Dendritic cell treated with granulocyte-macrophage colony-stimulating factor and Interleukin-4, amounts not matched to agents 40 ng/mL and 50 ng/mL, for 4 days (primary cell): ENCODE data around the gene PRKAG1.
A peak's percentile ranks its signal among the peaks of the same experiment; 100 is the strongest.

ENCODE experiments used
- H3K27ac Mint-ChIP-seq: one replicate; pipeline ENCODE4 v1.8.0; 2022; ENCODE audit warnings: mild to moderate bottlenecking, mixed read lengths
- H3K27me3 Mint-ChIP-seq: one replicate; pipeline ENCODE4 v1.8.0; 2022; ENCODE audit warnings: mild to moderate bottlenecking, mixed read lengths
- H3K36me3 Mint-ChIP-seq: one replicate; pipeline ENCODE4 v1.8.0; 2022; ENCODE audit warnings: low read depth, mixed read lengths
- H3K4me1 Mint-ChIP-seq: one replicate; pipeline ENCODE4 v1.8.0; 2022; ENCODE audit warnings: low read depth, mixed read lengths
- H3K4me3 Mint-ChIP-seq: one replicate; pipeline ENCODE4 v1.8.0; 2022; ENCODE audit warnings: mild to moderate bottlenecking, moderate library complexity, mixed read lengths
- H3K9me3 Mint-ChIP-seq: one replicate; pipeline ENCODE4 v1.8.0; 2022; ENCODE audit warnings: mixed read lengths
- intact Hi-C: fragments of 100-400 bp; cut with micrococcal nuclease; formaldehyde crosslinking; loops from one replicate; pipeline ENCODE4 v1.15.0; 2022

Gene PRKAG1

GRCh38 chr12:48996794-48997718 is 21.5 kb downstream of the PRKAG1 start:
- Mint-ChIP-seq H3K4me3 (peak overlapping the region; percentile 51), H3K4me1 (peaks cover 54% of the 10 kb centered on the region), H3K9me3 (no peaks in the 10 kb centered on the region), H3K27me3 (peaks cover 89% of the 10 kb centered on the region), H3K36me3 (peaks cover 20% of the 10 kb centered on the region), H3K27ac (no peak overlapping the region)
- intact Hi-C loops: loop anchor here (1.0 kb wide), 2 partner anchors 21 to 46 kb away; partner anchors contain the start of gene PRKAG1

- peaks cover 2% of the 10 kb centered on the region for H3K36me3 Mint-ChIP-seq
Measured at GRCh38 chr12:48995086-48995879, 23.3 kb downstream of the PRKAG1 start.

GRCh38 chr12:48994224-48995085 is 24.1 kb downstream of the PRKAG1 start:
- Mint-ChIP-seq H3K27ac (no peak overlapping the region), H3K27me3 (peaks cover 86% of the 10 kb centered on the region)
- intact Hi-C loops: no loop called here

More at GRCh38 chr12:48995086-48995879, 23.3 kb downstream of the PRKAG1 start:
- Mint-ChIP-seq H3K27ac (no peak overlapping the region), H3K4me1 (peaks cover 45% of the 10 kb centered on the region), H3K9me3 (no peaks in the 10 kb centered on the region), H3K4me3 (peak overlapping the region; percentile 72), H3K27me3 (peaks cover 87% of the 10 kb centered on the region)
- intact Hi-C loops: no loop called here

GRCh38 chr12:48993787-48994186 is 24.8 kb downstream of the PRKAG1 start:
- intact Hi-C loops: no loop called here
- Mint-ChIP-seq H3K27ac (no peak overlapping the region), H3K9me3 (no peaks in the 10 kb centered on the region), H3K4me3 (no peak overlapping the region), H3K4me1 (peaks cover 30% of the 10 kb centered on the region), H3K36me3 (no peaks in the 10 kb centered on the region), H3K27me3 (peaks cover 87% of the 10 kb centered on the region)

More at GRCh38 chr12:48994224-48995085, 24.1 kb downstream of the PRKAG1 start:
- H3K4me3 Mint-ChIP-seq: no peak overlapping the region
- peaks cover 37% of the 10 kb centered on the region for H3K4me1 Mint-ChIP-seq
- no peaks in the 10 kb centered on the region for H3K9me3 Mint-ChIP-seq
- no peaks in the 10 kb centered on the region for H3K36me3 Mint-ChIP-seq

- Mint-ChIP-seq H3K27me3 (peaks cover 92% of the 10 kb centered on the region), H3K27ac (no peak overlapping the region), H3K36me3 (no peaks in the 10 kb centered on the region), H3K4me1 (peaks cover 13% of the 10 kb centered on the region), H3K4me3 (no peak overlapping the region), H3K9me3 (no peaks in the 10 kb centered on the region)
- intact Hi-C loops: no loop called here
Measured at GRCh38 chr12:48991247-48992050, 27.1 kb downstream of the PRKAG1 start.

- Mint-ChIP-seq H3K27me3 (peaks cover 92% of the 10 kb centered on the region), H3K4me3 (no peak overlapping the region), H3K27ac (no peak overlapping the region), H3K4me1 (peaks cover 13% of the 10 kb centered on the region), H3K36me3 (no peaks in the 10 kb centered on the region), H3K9me3 (no peaks in the 10 kb centered on the region)
- intact Hi-C loops: no loop called here
Measured at GRCh38 chr12:48990552-48990951, 28.0 kb downstream of the PRKAG1 start.

- H3K4me3 Mint-ChIP-seq: no peak overlapping the region
- H3K9me3 Mint-ChIP-seq: no peaks in the 10 kb centered on the region
- no peaks in the 10 kb centered on the region for H3K36me3 Mint-ChIP-seq
- peaks cover 91% of the 10 kb centered on the region for H3K27me3 Mint-ChIP-seq
- peaks cover 7% of the 10 kb centered on the region for H3K4me1 Mint-ChIP-seq
- H3K27ac Mint-ChIP-seq: no peak overlapping the region
- intact Hi-C loops: no loop called here
Measured at GRCh38 chr12:48988030-48988649, 30.4 kb downstream of the PRKAG1 start.

- no peaks in the 10 kb centered on the region for H3K36me3 Mint-ChIP-seq
- no peak overlapping the region for H3K27ac Mint-ChIP-seq
- H3K9me3 Mint-ChIP-seq: no peaks in the 10 kb centered on the region
- H3K27me3 Mint-ChIP-seq: peaks cover 96% of the 10 kb centered on the region
- H3K4me1 Mint-ChIP-seq: peaks cover 15% of the 10 kb centered on the region
- intact Hi-C loops: no loop called here
- H3K4me3 Mint-ChIP-seq: no peak overlapping the region
Measured at GRCh38 chr12:48986720-48987291, 31.8 kb downstream of the PRKAG1 start.

GRCh38 chr12:48985901-48986300 is 32.7 kb downstream of the PRKAG1 start:
- H3K27me3 Mint-ChIP-seq: peaks cover 97% of the 10 kb centered on the region

GRCh38 chr12:48985475-48985897 is 33.1 kb downstream of the PRKAG1 start:
- no peaks in the 10 kb centered on the region for H3K36me3 Mint-ChIP-seq
- no peak overlapping the region for H3K4me3 Mint-ChIP-seq
- no peaks in the 10 kb centered on the region for H3K9me3 Mint-ChIP-seq
- H3K4me1 Mint-ChIP-seq: peaks cover 28% of the 10 kb centered on the region
- H3K27ac Mint-ChIP-seq: no peak overlapping the region
- intact Hi-C loops: no loop called here
- peaks cover 97% of the 10 kb centered on the region for H3K27me3 Mint-ChIP-seq

More at GRCh38 chr12:48985901-48986300, 32.7 kb downstream of the PRKAG1 start:
- Mint-ChIP-seq H3K27ac (no peak overlapping the region), H3K4me3 (no peak overlapping the region), H3K9me3 (no peaks in the 10 kb centered on the region), H3K4me1 (peaks cover 24% of the 10 kb centered on the region), H3K36me3 (no peaks in the 10 kb centered on the region)
- intact Hi-C loops: no loop called here

- intact Hi-C loops: loop anchor here (5.0 kb wide), 1 partner anchor 45 kb away; no protein-coding TSS in a partner anchor
- H3K4me3 Mint-ChIP-seq: no peak overlapping the region
- no peaks in the 10 kb centered on the region for H3K36me3 Mint-ChIP-seq
- H3K4me1 Mint-ChIP-seq: peaks cover 54% of the 10 kb centered on the region
- H3K27ac Mint-ChIP-seq: no peak overlapping the region
- no peaks in the 10 kb centered on the region for H3K9me3 Mint-ChIP-seq
- H3K27me3 Mint-ChIP-seq: peaks cover 95% of the 10 kb centered on the region
Measured at GRCh38 chr12:48982397-48983080, 36.0 kb downstream of the PRKAG1 start.

- Mint-ChIP-seq H3K4me3 (peak overlapping the region; percentile 70), H3K4me1 (peaks cover 60% of the 10 kb centered on the region), H3K27me3 (peaks cover 95% of the 10 kb centered on the region), H3K27ac (no peak overlapping the region), H3K36me3 (no peaks in the 10 kb centered on the region), H3K9me3 (no peaks in the 10 kb centered on the region)
- intact Hi-C loops: loop anchor here (5.0 kb wide), 1 partner anchor 44 kb away; no protein-coding TSS in a partner anchor
Measured at GRCh38 chr12:48981757-48982157, 36.8 kb downstream of the PRKAG1 start.
